IMR-90 (cell line): ENCODE results near the gene KRTAP9-2. TPM values are rescaled to one million over a fixed set of nuclear protein-coding genes. Genes with fewer than 3 reads are reported as not detected.
"Not testable (repeated sequence)": the region's sequence is repeated elsewhere in the genome, so short reads cannot be mapped to it uniquely, and the experiment has no call there.

ENCODE experiments used
- ATAC-seq: fragments of 200-7000 bp; cut with Tn5 transposase; 2 replicates; pipeline ENCODE4 v1.9.1; 2020; ENCODE audit warnings: low read depth, mild to moderate bottlenecking, moderate library complexity
- BruUV-seq: library from RNA; stranded (reverse); fragments of 400-500 nt; replicated peaks from 2 replicates; lab custom pipeline; 2021; lab: Mats Ljungman, UMichigan
- CTCF ChIA-PET: fragments of 300-600 bp; formaldehyde crosslinking; extraction: SDS; loops from one replicate; lab custom pipeline; 2021; ENCODE audit warnings: antibody characterized with exemption; lab: Yijun Ruan, JAX
- POLR2A ChIA-PET: fragments of 300-600 bp; sonication (Branson Sonifier 250); formaldehyde crosslinking; loops from one replicate; lab custom pipeline; 2022; ENCODE audit warnings: antibody characterized with exemption; ENCODE audit not compliant: unreplicated experiment; lab: Charles Lee
- DNase-seq: peaks from one replicate; pipeline ENCODE4 v3.0.0; 2013
- H2AFZ ChIP-seq: replicated peaks from 2 replicates; pipeline ENCODE3; 2013; ENCODE audit warnings: low read length, mild to moderate bottlenecking; ENCODE audit not compliant: poor library complexity
- H2AK5ac ChIP-seq: 2 replicates; pipeline ENCODE4 v1.6.1; 2013; ENCODE audit warnings: low read depth, low read length, inconsistent platforms
- H2AK9ac ChIP-seq: replicated peaks from 2 replicates; pipeline ENCODE3; 2013; ENCODE audit warnings: mild to moderate bottlenecking, low read depth, low read length, moderate library complexity; ENCODE audit not compliant: poor library complexity
- H2BK120ac ChIP-seq: 2 replicates; pipeline ENCODE4 v1.6.1; 2013; ENCODE audit warnings: low read depth, low read length, inconsistent platforms
- H2BK15ac ChIP-seq: 3 replicates; pipeline ENCODE4 v1.6.1; 2013; ENCODE audit warnings: low read depth, low read length, inconsistent platforms
- H2BK20ac ChIP-seq: 2 replicates; pipeline ENCODE4 v1.6.1; 2013; ENCODE audit warnings: low read depth, mild to moderate bottlenecking, inconsistent platforms, low read length, moderate library complexity
- H2BK5ac ChIP-seq: 2 replicates; pipeline ENCODE4 v1.6.1; 2013; ENCODE audit warnings: mild to moderate bottlenecking, low read depth, low read length, inconsistent platforms; ENCODE audit not compliant: poor library complexity, severe bottlenecking
- H3K14ac ChIP-seq: replicated peaks from 2 replicates; pipeline ENCODE4 v1.6.1; 2013; ENCODE audit warnings: low read depth, low read length, inconsistent platforms
- H3K18ac ChIP-seq: 2 replicates; pipeline ENCODE4 v1.6.1; 2013; ENCODE audit warnings: low read depth, low read length, control low read depth
- H3K23ac ChIP-seq: 2 replicates; pipeline ENCODE4 v1.6.1; 2013; ENCODE audit warnings: low read depth, low read length, inconsistent platforms
- H3K27ac ChIP-seq: 2 replicates; pipeline ENCODE4 v1.5.1; 2013; ENCODE audit warnings: mild to moderate bottlenecking, control low read depth, low read length; ENCODE audit not compliant: insufficient read depth
- H3K27me3 ChIP-seq: 2 replicates; pipeline ENCODE4 v1.6.1; 2013; ENCODE audit warnings: low read length; ENCODE audit not compliant: control insufficient read depth, insufficient read depth
- H3K36me3 ChIP-seq: 2 replicates; pipeline ENCODE4 v1.6.1; 2013; ENCODE audit warnings: low read length, mixed read lengths; ENCODE audit not compliant: control insufficient read depth, insufficient read depth
- H3K4ac ChIP-seq: 2 replicates; pipeline ENCODE4 v1.6.1; 2013; ENCODE audit warnings: low read depth, low read length, inconsistent platforms
- H3K4me1 ChIP-seq: 2 replicates; pipeline ENCODE4 v1.6.1; 2013; ENCODE audit warnings: low read length, mixed read lengths; ENCODE audit not compliant: control insufficient read depth, insufficient read depth
- H3K4me2 ChIP-seq: 2 replicates; pipeline ENCODE4 v1.6.1; 2013; ENCODE audit warnings: low read depth, mild to moderate bottlenecking, control low read depth, low read length, moderate library complexity
- H3K4me3 ChIP-seq: 2 replicates; pipeline ENCODE4 v1.5.1; 2013; ENCODE audit warnings: low read depth, mild to moderate bottlenecking, control low read depth, low read length, moderate library complexity; ENCODE audit not compliant: insufficient read depth
- H3K56ac ChIP-seq: 2 replicates; pipeline ENCODE4 v1.6.1; 2013; ENCODE audit warnings: low read length, inconsistent platforms; ENCODE audit not compliant: insufficient read depth; ENCODE audit errors: extremely low read depth
- H3K79me1 ChIP-seq, 2 experiments: 2 replicates each; pipeline ENCODE4 v1.6.1; 2013; ENCODE audit warnings: low read length in 2 of 2, inconsistent platforms in 1 of 2, low read depth in 1 of 2
- H3K9ac ChIP-seq: 2 replicates; pipeline ENCODE4 v1.6.1; 2013; ENCODE audit warnings: low read depth, low read length, control low read depth
- H3K9me1 ChIP-seq: 2 replicates; pipeline ENCODE4 v1.6.1; 2013; ENCODE audit warnings: low read length, inconsistent platforms; ENCODE audit not compliant: insufficient read depth
- H3K9me3 ChIP-seq: 2 replicates; pipeline ENCODE4 v1.6.1; 2013; ENCODE audit warnings: low read length; ENCODE audit not compliant: control insufficient read depth, insufficient read depth
- H4K20me1 ChIP-seq: 2 replicates; pipeline ENCODE4 v1.6.1; 2013; ENCODE audit warnings: low read length, inconsistent platforms; ENCODE audit not compliant: insufficient read depth
- H4K5ac ChIP-seq: 2 replicates; pipeline ENCODE4 v1.6.1; 2013; ENCODE audit warnings: mild to moderate bottlenecking, low read depth, low read length, control low read depth
- H4K8ac ChIP-seq, 2 experiments: 2 replicates each; pipeline ENCODE4 v1.6.1; 2013; ENCODE audit warnings: low read depth in 2 of 2, low read length in 2 of 2, control low read depth in 1 of 2, inconsistent platforms in 1 of 2
- H4K91ac ChIP-seq: 2 replicates; pipeline ENCODE4 v1.6.1; 2013; ENCODE audit warnings: low read depth, low read length, inconsistent platforms; ENCODE audit not compliant: insufficient read depth
- CHD1 ChIP-seq: IDR thresholded peaks from 2 replicates; pipeline ENCODE4 v1.6.1; 2012; ENCODE audit warnings: low read depth, low read length, improper control_type of control experiment
- MAZ ChIP-seq: IDR thresholded peaks from 2 replicates; pipeline ENCODE4 v1.6.1; 2012; ENCODE audit warnings: low read depth, mild to moderate bottlenecking, low read length, improper control_type of control experiment, moderate library complexity, borderline replicate concordance
- POLR2A ChIP-seq: IDR thresholded peaks from 2 replicates; pipeline ENCODE4 v1.6.1; 2012; ENCODE audit warnings: mild to moderate bottlenecking, low read depth, low read length
- WGBS, 2 experiments: methylation state at CpG; one replicate each; pipeline versions ENCODE4 v1.1.5 to v1.1.7; 2013; ENCODE audit warnings: missing lambda C conversion rate in 2 of 2; ENCODE audit not compliant: insufficient read length in 1 of 2; ENCODE audit errors: extremely low coverage in 2 of 2; 5-methylcytosine and 5-hydroxymethylcytosine counted together
- dilution Hi-C: fragments of 300-500 bp; cut with HindIII; formaldehyde crosslinking; loops from one replicate; pipeline ENCODE4 v1.14.3; 2018; ENCODE audit warnings: low sequenced_read_pairs; ENCODE audit not compliant: unreplicated experiment
- in situ Hi-C: fragments of 300-500 bp; cut with MboI; formaldehyde crosslinking; loops from 3 replicates; pipeline ENCODE4 v1.14.3; 2019; ENCODE audit warnings: low sequenced_read_pairs, inconsistent platforms, mixed read lengths
- intact Hi-C: fragments of 100-400 bp; cut with micrococcal nuclease; formaldehyde crosslinking; loops from 2 replicates; pipeline ENCODE4 v1.10.0; 2022
- polyA plus RNA-seq, 3 experiments: library from polyadenylated mRNA; depleted of rRNA; stranded (reverse); fragments of >200 nt; gene quantifications; 2 replicates each; pipeline ENCODE4 v1.2.3, GENCODE V29; 2012; ENCODE audit warnings: low replicate concordance in 1 of 3
- total RNA-seq: library from RNA; depleted of rRNA; stranded (reverse); fragments of >200 nt; gene quantifications from 2 replicates; pipeline ENCODE4 v1.2.3, GENCODE V29; 2012

KRTAP9-2 gene
- total and polyA plus RNA-seq, 2 of the 4 experiments (the other 2 are of a cell fraction), result not detected

DNA sequence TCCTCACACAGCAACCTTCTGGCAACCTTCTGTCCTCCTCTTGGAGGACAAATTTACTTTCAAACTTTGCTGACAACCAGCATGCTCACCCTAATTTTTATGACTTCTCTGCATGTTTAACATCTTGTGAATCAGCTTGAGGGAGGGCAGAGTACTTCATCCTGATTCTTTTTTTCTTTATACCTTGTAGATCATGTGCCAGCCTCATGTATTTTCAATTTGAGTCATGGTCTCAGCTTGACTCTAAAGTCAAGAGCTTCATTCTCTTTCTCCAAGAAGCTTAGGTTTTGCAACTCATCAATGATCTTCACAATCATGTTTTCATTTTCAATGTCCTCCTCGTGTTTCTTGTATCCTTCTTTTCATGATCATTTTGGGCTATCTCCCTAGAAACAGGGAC lies 45.4 kb downstream of the KRTAP9-2 start:
- CTCF ChIA-PET, result no interaction called here
- Histone ChIP-seq H2BK120ac (no peak overlapping the region), H4K8ac (no peak overlapping the region), H4K5ac (no peak overlapping the region), H3K27me3 (peaks cover 9% of the 10 kb centered on the region), H3K9ac (no peak overlapping the region), H2BK5ac (no peak overlapping the region), H3K18ac (no peak overlapping the region), H3K4me1 (no peaks in the 10 kb centered on the region), H2BK20ac (no peak overlapping the region), H3K79me1 (no peaks in the 10 kb centered on the region), H2AFZ (no peak overlapping the region), H2AK9ac (no peak overlapping the region), H2BK15ac (no peak overlapping the region), H3K4me3 (no peak overlapping the region), H4K91ac (no peak overlapping the region), H3K9me3 (no peaks in the 10 kb centered on the region), H3K56ac (no peak overlapping the region), H3K4ac (no peak overlapping the region), H2AK5ac (no peak overlapping the region), H3K27ac (no peak overlapping the region), H3K14ac (no peak overlapping the region), H3K4me2 (no peak overlapping the region), H3K36me3 (no peaks in the 10 kb centered on the region), H3K9me1 (no peaks in the 10 kb centered on the region), H3K23ac (no peak overlapping the region), H4K20me1 (no peaks in the 10 kb centered on the region)
- no peak for DNase-seq
- TF ChIP-seq CHD1 (no peak), MAZ (no peak), POLR2A (no peak)
- no peak for ATAC-seq
- POLR2A ChIA-PET, result no interaction called here
- intact Hi-C loops (no loop called here), dilution Hi-C loops (no loop called here), in situ Hi-C loops (no loop called here)
- BruUV-seq, result no TSS peak
- no CpG with 5 or more reads among the region's 1 CpG for WGBS, 2 experiments

DNA sequence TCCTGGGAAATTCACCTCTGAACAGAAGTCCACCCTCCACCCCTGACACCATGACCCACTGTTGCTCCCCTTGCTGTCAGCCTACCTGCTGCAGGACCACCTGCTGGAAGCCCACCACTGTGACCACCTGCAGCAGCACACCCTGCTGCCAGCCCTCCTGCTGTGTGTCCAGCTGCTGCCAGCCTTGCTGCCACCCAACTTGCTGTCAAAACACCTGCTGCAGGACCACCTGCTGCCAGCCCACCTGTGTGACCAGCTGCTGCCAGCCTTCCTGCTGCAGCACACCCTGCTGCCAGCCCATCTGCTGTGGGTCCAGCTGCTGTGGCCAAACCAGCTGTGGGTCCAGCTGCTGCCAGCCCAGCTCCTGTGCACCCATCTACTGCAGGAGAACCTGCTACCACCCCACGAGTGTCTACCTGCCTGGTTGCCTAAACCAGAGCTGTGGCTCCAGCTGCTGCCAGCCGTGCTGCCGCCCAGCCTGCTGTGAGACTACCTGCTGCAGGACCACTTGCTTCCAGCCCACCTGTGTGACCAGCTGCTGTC lies 49.3 kb downstream of the KRTAP9-2 start, which contains the start of gene KRTAP9-7:
TSS of gene KRTAP9-7 (plus strand) at position 51 of the 543 bp plus-strand sequence. CDS start at position 51, 0 bp downstream.
- H2AK5ac ChIP-seq, H3K14ac ChIP-seq, H2AK9ac ChIP-seq, ATAC-seq, H2BK120ac ChIP-seq, H4K20me1 ChIP-seq, H4K91ac ChIP-seq, H3K18ac ChIP-seq, H3K4me1 ChIP-seq, H4K5ac ChIP-seq, H3K79me1 ChIP-seq, H3K27me3 ChIP-seq, H3K36me3 ChIP-seq, H2AFZ ChIP-seq, H3K9me1 ChIP-seq, H2BK15ac ChIP-seq, in situ Hi-C loops, intact Hi-C loops, POLR2A ChIA-PET, H3K4ac ChIP-seq, CTCF ChIA-PET, H4K8ac ChIP-seq, H3K23ac ChIP-seq, H3K4me3 ChIP-seq, H3K56ac ChIP-seq, H3K27ac ChIP-seq, BruUV-seq, H3K4me2 ChIP-seq, H3K9me3 ChIP-seq, H2BK5ac ChIP-seq, DNase-seq, H3K9ac ChIP-seq, dilution Hi-C loops, H2BK20ac ChIP-seq: not testable (repeated sequence)
- WGBS, 2 experiments, result 71% methylated on average over 3 of the region's 3 CpGs; no CpG with 5 or more reads in 1 of the 2 experiments
